ENCODE data around the gene ZMYND15. TPM values are rescaled to one million over a fixed set of nuclear protein-coding genes. Genes with fewer than 3 reads are reported as not detected.

ZMYND15 gene
- total RNA-seq, 6 donors from 2014 or later: 3.5 to 22.8 (median 11.9) TPM

DNA sequence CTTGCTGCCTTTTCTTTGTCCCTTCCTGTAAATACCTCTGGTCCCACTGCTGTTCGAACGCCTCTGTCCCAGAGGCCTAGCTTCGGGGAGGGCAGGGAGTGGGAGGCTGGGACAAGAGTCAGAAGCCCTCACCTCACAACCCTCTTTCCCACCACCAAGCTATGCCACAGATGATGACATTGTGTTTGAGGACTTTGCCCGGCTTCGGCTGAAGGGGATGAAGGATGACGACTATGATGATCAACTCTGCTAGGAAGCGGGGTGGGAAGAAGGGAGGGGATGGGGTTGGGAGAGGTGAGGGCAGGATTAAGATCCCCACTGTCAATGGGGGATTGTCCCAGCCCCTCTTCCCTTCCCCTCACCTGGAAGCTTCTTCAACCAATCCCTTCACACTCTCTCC lies 18.8 kb upstream of the ZMYND15 start:
- 94 to 97% methylated on average over 5 to 7 of the region's 7 CpGs for WGBS, 2 donors
- H3K36me3 ChIP-seq: peaks cover 3 to 48% (median 39%) of the 10 kb centered on the region in 4 donors
- peak overlapping the region; percentile 50 to 66 (median 62) for H3K27ac ChIP-seq
- peaks cover 0 to 13% (median 6%) of the 10 kb centered on the region in 4 donors for H3K4me1 ChIP-seq
- ATAC-seq (ENCODE audit: low FRiP score in 2 of 2) (no peak), DNase-seq (no peak)
- H3K9me3 ChIP-seq: no peaks in the 10 kb centered on the region
- TF ChIP-seq EP300 (IDR thresholded peaks at IDR 0.05): no peak
- TF ChIP-seq POLR2AphosphoS5 (IDR thresholded peaks at IDR 0.05): no peak
- TF ChIP-seq, protein P1, sequence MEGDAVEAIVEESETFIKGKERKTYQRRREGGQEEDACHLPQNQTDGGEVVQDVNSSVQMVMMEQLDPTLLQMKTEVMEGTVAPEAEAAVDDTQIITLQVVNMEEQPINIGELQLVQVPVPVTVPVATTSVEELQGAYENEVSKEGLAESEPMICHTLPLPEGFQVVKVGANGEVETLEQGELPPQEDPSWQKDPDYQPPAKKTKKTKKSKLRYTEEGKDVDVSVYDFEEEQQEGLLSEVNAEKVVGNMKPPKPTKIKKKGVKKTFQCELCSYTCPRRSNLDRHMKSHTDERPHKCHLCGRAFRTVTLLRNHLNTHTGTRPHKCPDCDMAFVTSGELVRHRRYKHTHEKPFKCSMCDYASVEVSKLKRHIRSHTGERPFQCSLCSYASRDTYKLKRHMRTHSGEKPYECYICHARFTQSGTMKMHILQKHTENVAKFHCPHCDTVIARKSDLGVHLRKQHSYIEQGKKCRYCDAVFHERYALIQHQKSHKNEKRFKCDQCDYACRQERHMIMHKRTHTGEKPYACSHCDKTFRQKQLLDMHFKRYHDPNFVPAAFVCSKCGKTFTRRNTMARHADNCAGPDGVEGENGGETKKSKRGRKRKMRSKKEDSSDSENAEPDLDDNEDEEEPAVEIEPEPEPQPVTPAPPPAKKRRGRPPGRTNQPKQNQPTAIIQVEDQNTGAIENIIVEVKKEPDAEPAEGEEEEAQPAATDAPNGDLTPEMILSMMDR (IDR thresholded peaks at IDR 0.05): no peak
- TF ChIP-seq POLR2A (IDR thresholded peaks at IDR 0.05): no peak
- no peaks in the 10 kb centered on the region for H3K27me3 ChIP-seq
- H3K4me3 ChIP-seq: no peak overlapping the region

DNA sequence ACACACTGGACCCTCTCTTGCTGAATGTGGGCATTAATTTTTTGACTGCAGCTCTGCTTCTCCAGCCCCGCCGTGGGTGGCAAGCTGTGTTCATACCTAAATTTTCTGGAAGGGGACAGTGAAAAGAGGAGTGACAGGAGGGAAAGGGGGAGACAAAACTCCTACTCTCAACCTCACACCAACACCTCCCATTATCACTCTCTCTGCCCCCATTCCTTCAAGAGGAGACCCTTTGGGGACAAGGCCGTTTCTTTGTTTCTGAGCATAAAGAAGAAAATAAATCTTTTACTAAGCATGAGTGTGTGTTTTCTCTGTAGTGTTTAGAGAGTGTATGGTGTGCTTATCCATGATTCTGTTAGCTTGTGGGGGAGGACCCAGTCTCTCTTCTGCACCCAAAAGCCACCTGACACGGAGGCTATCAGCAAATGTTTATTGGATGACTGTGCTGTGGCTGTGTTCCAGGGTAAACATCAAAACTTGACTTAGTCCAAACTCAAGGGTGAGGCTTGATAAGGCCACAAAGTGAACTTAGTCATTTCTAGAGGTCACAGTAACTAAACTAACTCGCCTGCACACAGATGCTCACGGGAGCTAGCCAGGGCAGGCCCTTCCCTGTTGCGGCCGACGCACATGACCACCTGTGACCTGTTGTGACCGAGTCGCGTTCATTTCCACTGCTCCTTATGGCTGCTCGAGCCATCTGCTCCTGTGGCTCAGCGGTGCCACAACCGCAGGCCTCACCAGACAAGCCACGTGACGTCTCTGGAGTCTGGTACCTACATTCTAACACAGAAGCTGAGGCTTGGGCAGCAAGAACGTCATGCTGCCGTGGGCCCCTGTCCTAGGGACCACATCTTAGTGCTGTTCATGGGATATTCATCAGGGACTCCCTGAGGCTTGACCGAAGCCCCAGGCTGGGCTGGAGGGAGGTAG lies 18.2 kb upstream of the ZMYND15 start:
- Histone ChIP-seq H3K27ac (peak overlapping the region; percentile 57 to 80 (median 67)), H3K9me3 (no peaks in the 10 kb centered on the region), H3K4me3 (no peak overlapping the region), H3K4me1 (peaks cover 0 to 13% (median 6%) of the 10 kb centered on the region in 4 donors), H3K36me3 (peaks cover 3 to 42% (median 35%) of the 10 kb centered on the region in 4 donors), H3K27me3 (no peaks in the 10 kb centered on the region)
- WGBS, 2 donors: 68 to 70% methylated on average over 16 to 20 of the region's 20 CpGs
- TF ChIP-seq POLR2A (IDR thresholded peaks at IDR 0.05) (no peak), EP300 (IDR thresholded peaks at IDR 0.05) (peak in 1 of 4 donors; percentile 72), POLR2AphosphoS5 (IDR thresholded peaks at IDR 0.05) (peak; percentile 63 to 69)
- TF ChIP-seq, protein P1 (IDR thresholded peaks at IDR 0.05): no peak
- ATAC-seq (ENCODE audit: low FRiP score in 2 of 2): peak; percentile 49 to 92
- peak; percentile 68 to 89 for DNase-seq

DNA sequence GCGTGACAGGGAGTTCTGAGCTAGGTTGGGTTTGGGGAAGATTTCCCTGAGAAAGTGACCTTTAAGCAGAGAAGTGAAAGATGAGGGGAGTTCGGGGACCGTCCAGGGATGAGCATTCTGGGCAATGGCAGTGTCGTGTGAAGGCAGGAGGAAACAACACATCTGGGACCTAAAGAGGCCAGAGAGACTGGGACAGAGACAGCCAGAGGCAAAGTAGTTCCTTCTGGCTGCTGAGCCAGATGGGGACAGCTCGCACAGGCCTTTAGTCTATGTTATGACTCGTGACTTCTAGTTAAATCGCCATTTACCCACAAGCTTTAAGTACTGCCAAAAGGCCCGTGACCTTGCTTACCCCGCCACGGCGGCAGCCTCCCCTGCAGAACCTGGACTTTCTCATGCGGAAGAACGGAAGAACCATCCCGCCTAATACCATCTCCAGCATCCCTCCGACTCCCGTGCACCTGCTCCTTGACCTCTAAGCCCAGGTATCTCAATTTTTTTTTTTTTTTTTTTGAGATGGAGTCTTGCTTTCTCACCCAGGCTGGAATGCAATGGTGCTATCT lies 16.9 kb upstream of the ZMYND15 start:
- ATAC-seq (ENCODE audit: low FRiP score in 2 of 2): no peak
- H3K27me3 ChIP-seq: no peaks in the 10 kb centered on the region
- 89% methylated on average over 16 of the region's 16 CpGs for WGBS, 2 donors
- H3K36me3 ChIP-seq: peaks cover 0 to 29% (median 22%) of the 10 kb centered on the region in 4 donors
- peak in 1 of 2 donors; percentile 51 for DNase-seq
- H3K27ac ChIP-seq: peak overlapping the region in 2 of 4 donors; percentile 75 to 80
- no peak overlapping the region for H3K4me3 ChIP-seq
- peaks cover 0 to 13% (median 7%) of the 10 kb centered on the region in 4 donors for H3K4me1 ChIP-seq
- no peaks in the 10 kb centered on the region for H3K9me3 ChIP-seq
- TF ChIP-seq POLR2AphosphoS5 (IDR thresholded peaks at IDR 0.05) (no peak), EP300 (IDR thresholded peaks at IDR 0.05) (no peak), POLR2A (IDR thresholded peaks at IDR 0.05) (no peak)
- TF ChIP-seq, protein P1 (IDR thresholded peaks at IDR 0.05): no peak

DNA sequence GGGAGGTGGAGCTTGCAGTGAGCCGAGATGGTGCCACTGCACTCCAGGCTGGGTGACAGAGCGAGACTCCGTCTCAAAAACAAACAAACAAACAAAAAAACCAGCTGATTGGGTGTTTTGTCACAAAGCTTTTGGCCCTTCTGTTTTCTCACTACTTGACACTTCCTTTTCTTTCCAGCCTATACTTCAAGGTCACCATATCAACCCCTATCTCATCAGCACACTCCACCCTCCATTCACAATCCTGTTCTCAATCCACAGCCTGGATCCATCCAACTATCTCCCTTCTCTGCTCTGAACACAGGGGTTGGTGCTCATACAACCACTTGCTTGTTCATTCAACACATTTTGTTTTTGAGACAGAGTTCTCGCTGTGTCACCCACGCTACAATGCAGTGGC lies 15.0 kb upstream of the ZMYND15 start:
- Histone ChIP-seq H3K36me3 (peaks cover 0 to 10% (median 7%) of the 10 kb centered on the region in 4 donors), H3K9me3 (no peaks in the 10 kb centered on the region), H3K4me3 (no peak overlapping the region), H3K27me3 (no peaks in the 10 kb centered on the region), H3K4me1 (peaks cover 0 to 15% (median 7%) of the 10 kb centered on the region in 4 donors), H3K27ac (peak overlapping the region in 2 of 4 donors; percentile 75 to 81)
- TF ChIP-seq POLR2A (IDR thresholded peaks at IDR 0.05) (no peak), EP300 (IDR thresholded peaks at IDR 0.05) (no peak), POLR2AphosphoS5 (IDR thresholded peaks at IDR 0.05) (no peak)
- TF ChIP-seq, protein P1 (IDR thresholded peaks at IDR 0.05): no peak
- DNase-seq (no peak), ATAC-seq (ENCODE audit: low FRiP score in 2 of 2) (no peak)
- WGBS, 2 donors: 84 to 92% methylated on average over 5 of the region's 5 CpGs
